GM19043 (cell line): ENCODE measurements around the gene KCNG2.

ENCODE experiments used
- ATAC-seq: cut with Tn5 transposase; IDR thresholded peaks from one replicate; pipeline ENCODE4 v1.9.1; 2021; ENCODE audit warnings: low read depth; ENCODE audit not compliant: unreplicated experiment

KCNG2 gene

GRCh38 chr18:79878741-79879378 lies 81.1 kb downstream of the KCNG2 start:
- ATAC-seq: no peak

GRCh38 chr18:79879566-79879965 lies 81.8 kb downstream of the KCNG2 start:
- no peak for ATAC-seq

- no peak for ATAC-seq
Observed at GRCh38 chr18:79881695-79882094, 84.0 kb downstream of the KCNG2 start.

GRCh38 chr18:79882522-79883241 lies 84.9 kb downstream of the KCNG2 start:
- no peak for ATAC-seq

GRCh38 chr18:79883461-79884293 lies 85.9 kb downstream of the KCNG2 start:
- ATAC-seq: no peak

GRCh38 chr18:79884294-79884962 lies 86.7 kb downstream of the KCNG2 start:
- ATAC-seq: no peak

- ATAC-seq: no peak
Observed at GRCh38 chr18:79884963-79885728, 87.4 kb downstream of the KCNG2 start.

GRCh38 chr18:79887181-79888000 lies 89.7 kb downstream of the KCNG2 start:
- ATAC-seq: no peak

GRCh38 chr18:79888016-79888415 lies 90.3 kb downstream of the KCNG2 start:
- ATAC-seq: no peak

GRCh38 chr18:79889569-79889968 lies 91.8 kb downstream of the KCNG2 start:
- ATAC-seq: no peak

GRCh38 chr18:79890674-79891073 lies 92.9 kb downstream of the KCNG2 start:
- ATAC-seq: no peak

GRCh38 chr18:79896738-79897137 lies 99.0 kb downstream of the KCNG2 start:
- ATAC-seq: no peak

- no peak for ATAC-seq
Observed at GRCh38 chr18:79897940-79898625, 100.3 kb downstream of the KCNG2 start.

GRCh38 chr18:79898952-79899608 lies 101.3 kb downstream of the KCNG2 start:
- no peak for ATAC-seq

- no peak for ATAC-seq
Observed at GRCh38 chr18:79899609-79900445, 102.1 kb downstream of the KCNG2 start.

- ATAC-seq: no peak
Observed at GRCh38 chr18:79900610-79901570, 103.2 kb downstream of the KCNG2 start.
